Prostate gland (tissue), 2 donors: ENCODE results near the gene SHISAL1. TPM values are rescaled to one million over a fixed set of nuclear protein-coding genes. Genes with fewer than 3 reads are reported as not detected.

Experiments used
- DNase-seq: peaks from one replicate; pipeline ENCODE4 v3.0.0-alpha.2; 2019; ENCODE audit warnings: low spot score
- H3K27ac ChIP-seq, 2 donors: fragments of 200-600 bp; sonication (generic); 2 replicates each; pipeline ENCODE4 v1.5.1; 2017 to 2019
- H3K27me3 ChIP-seq: fragments of 200-600 bp; sonication (generic); replicated peaks from 2 replicates; pipeline ENCODE4 v1.5.1; 2019; ENCODE audit not compliant: insufficient read depth
- H3K36me3 ChIP-seq, 2 donors: fragments of 200-600 bp; sonication (generic); 1 replicate in 1 of 2; 2 replicates in 1 of 2; pipeline versions ENCODE4 v1.5.1 to v1.8.1; 2017 to 2019
- H3K4me1 ChIP-seq: fragments of 200-600 bp; sonication (generic); replicated peaks from 2 replicates; pipeline ENCODE4 v1.5.1; 2019
- H3K4me3 ChIP-seq, 2 donors: fragments of 200-600 bp; sonication (generic); 2 replicates each; pipeline ENCODE4 v1.5.1; 2017 to 2019
- H3K9me3 ChIP-seq: fragments of 200-600 bp; sonication (generic); 2 replicates; pipeline ENCODE4 v1.5.1; 2017
- POLR2A ChIP-seq: fragments of 450-650 bp; IDR thresholded peaks from one replicate; pipeline ENCODE4 v1.6.1; 2016; ENCODE audit warnings: antibody characterized with exemption, mild to moderate bottlenecking
- POLR2AphosphoS5 ChIP-seq: sonication (generic); formaldehyde crosslinking; IDR thresholded peaks from one replicate; pipeline ENCODE4 v1.6.1; 2017; ENCODE audit warnings: antibody characterized with exemption
- WGBS: methylation state at CpG from one replicate; pipeline ENCODE4 v1.1.5; 2018; 5-methylcytosine and 5-hydroxymethylcytosine counted together
- intact Hi-C: fragments of 100-400 bp; cut with DNase I; formaldehyde crosslinking; loops from one replicate; pipeline ENCODE4 v1.14.2; 2022
- total RNA-seq, 2 donors: library from RNA; depleted of rRNA; stranded (reverse); fragments of >200 nt; gene quantifications; one replicate each; pipeline ENCODE4 v1.1.0, GENCODE V29; 2016
- TF ChIP-seq, protein P1 (sequence below), 4 experiments: fragments of 200-600 bp in 2 of 4; fragments of 450-650 bp in 2 of 4; sonication (generic) in 2 of 4; IDR thresholded peaks; 1 replicate in 3 of 4; 2 replicates in 1 of 4; pipeline ENCODE4 v1.5.1; 2016 to 2019; ENCODE audit warnings: antibody characterized with exemption in 4 of 4, mild to moderate bottlenecking in 2 of 4, moderate library complexity in 2 of 4

SHISAL1 gene
- total RNA-seq, 2 donors from 2014 or later, result 1.8 to 7.8 TPM

DNA sequence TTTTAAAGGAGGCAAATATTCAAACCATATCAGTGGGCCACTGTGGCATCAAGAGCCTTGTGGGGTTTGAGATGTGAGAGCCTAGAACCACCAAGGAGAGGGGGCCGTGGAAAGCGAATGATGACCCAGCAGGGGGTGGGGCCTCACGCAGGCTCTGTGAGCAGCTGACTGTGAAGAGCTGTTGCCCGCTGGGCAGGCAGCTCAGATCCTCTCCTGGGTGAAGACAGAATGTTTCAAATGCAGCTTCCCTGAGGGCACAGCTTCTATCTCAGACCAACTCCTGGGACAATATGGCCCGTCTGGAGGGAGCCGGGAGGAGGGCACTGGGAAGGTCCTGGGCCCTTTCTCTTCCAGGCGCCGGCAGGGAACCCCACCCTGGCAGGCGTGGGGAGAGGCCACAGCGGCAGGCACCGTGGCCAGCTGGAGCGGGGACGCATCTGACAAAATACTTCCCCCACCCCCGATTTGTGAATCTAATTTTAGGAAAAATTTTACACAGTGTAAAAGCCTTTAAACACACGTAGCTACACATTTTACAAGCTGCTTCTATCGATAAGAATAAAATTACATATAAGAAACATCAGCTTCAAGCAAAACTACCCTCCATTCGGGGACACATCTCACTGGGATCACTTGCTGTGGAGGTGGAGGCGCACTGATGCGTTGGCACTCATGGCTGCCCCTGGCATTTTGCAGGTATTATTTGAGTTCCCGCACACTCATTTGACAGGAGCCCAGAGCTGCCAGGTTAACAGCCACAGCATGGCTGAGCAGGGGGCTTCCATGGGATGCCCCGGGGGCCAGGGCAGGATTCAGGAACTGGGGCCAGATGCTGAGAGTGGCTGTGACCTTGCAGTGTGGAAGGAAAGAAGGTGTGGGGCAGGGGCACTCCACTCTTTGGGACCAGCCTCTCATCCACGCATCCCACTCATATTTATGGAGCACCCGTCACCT, 91.7 kb downstream of the SHISAL1 start:
- TF ChIP-seq POLR2AphosphoS5 (no peak), POLR2A (no peak)
- TF ChIP-seq, protein P1, sequence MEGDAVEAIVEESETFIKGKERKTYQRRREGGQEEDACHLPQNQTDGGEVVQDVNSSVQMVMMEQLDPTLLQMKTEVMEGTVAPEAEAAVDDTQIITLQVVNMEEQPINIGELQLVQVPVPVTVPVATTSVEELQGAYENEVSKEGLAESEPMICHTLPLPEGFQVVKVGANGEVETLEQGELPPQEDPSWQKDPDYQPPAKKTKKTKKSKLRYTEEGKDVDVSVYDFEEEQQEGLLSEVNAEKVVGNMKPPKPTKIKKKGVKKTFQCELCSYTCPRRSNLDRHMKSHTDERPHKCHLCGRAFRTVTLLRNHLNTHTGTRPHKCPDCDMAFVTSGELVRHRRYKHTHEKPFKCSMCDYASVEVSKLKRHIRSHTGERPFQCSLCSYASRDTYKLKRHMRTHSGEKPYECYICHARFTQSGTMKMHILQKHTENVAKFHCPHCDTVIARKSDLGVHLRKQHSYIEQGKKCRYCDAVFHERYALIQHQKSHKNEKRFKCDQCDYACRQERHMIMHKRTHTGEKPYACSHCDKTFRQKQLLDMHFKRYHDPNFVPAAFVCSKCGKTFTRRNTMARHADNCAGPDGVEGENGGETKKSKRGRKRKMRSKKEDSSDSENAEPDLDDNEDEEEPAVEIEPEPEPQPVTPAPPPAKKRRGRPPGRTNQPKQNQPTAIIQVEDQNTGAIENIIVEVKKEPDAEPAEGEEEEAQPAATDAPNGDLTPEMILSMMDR (IDR thresholded peaks at IDR 0.05), result no peak
- H3K27me3 ChIP-seq, result no peaks in the 10 kb centered on the region
- intact Hi-C loops, result no loop called here
- no peak overlapping the region for H3K4me3 ChIP-seq
- no peak for DNase-seq
- no peaks in the 10 kb centered on the region for H3K9me3 ChIP-seq
- no peaks in the 10 kb centered on the region for H3K36me3 ChIP-seq
- WGBS, result 75% methylated on average over 23 of the region's 23 CpGs
- no peak overlapping the region for H3K27ac ChIP-seq
- no peaks in the 10 kb centered on the region for H3K4me1 ChIP-seq

GRCh38 chr22:44219101-44219870, 93.5 kb downstream of the SHISAL1 start:
- intact Hi-C loops, result no loop called here
- Histone ChIP-seq H3K4me1 (no peaks in the 10 kb centered on the region), H3K27ac (no peak overlapping the region), H3K36me3 (no peaks in the 10 kb centered on the region), H3K9me3 (no peaks in the 10 kb centered on the region), H3K27me3 (no peaks in the 10 kb centered on the region), H3K4me3 (no peak overlapping the region)
- DNase-seq, result no peak
- TF ChIP-seq, protein P1 (IDR thresholded peaks at IDR 0.05), result no peak
- TF ChIP-seq POLR2AphosphoS5 (no peak), POLR2A (no peak)
- 89% methylated on average over 21 of the region's 21 CpGs for WGBS

DNA sequence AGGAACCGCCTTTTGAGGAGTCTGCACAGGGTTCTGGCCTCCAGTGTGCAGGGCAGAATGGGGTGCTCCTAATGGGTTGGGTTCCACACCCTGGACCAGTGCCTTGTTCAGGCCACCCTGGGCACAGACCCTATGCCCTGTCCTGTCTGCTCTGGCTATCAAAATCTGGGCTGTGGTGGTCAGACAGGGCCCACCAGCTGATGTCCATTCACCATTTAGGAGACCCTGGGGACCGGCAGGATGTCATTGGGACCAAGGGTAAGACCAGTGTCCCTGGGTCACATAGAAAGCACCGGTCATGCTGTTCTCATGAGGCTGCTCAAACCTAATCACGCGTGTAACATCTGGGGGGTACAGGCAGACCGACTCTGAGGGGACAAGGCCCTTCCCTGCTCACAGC, 94.7 kb downstream of the SHISAL1 start:
- no peak for TF ChIP-seq POLR2AphosphoS5
- TF ChIP-seq POLR2A, result no peak
- TF ChIP-seq, protein P1 (IDR thresholded peaks at IDR 0.05), result no peak
- no peak for DNase-seq
- Histone ChIP-seq H3K36me3 (no peaks in the 10 kb centered on the region), H3K4me3 (no peak overlapping the region), H3K27ac (no peak overlapping the region), H3K9me3 (no peaks in the 10 kb centered on the region), H3K27me3 (no peaks in the 10 kb centered on the region), H3K4me1 (no peaks in the 10 kb centered on the region)
- intact Hi-C loops, result no loop called here
- 87% methylated on average over 6 of the region's 6 CpGs for WGBS

DNA sequence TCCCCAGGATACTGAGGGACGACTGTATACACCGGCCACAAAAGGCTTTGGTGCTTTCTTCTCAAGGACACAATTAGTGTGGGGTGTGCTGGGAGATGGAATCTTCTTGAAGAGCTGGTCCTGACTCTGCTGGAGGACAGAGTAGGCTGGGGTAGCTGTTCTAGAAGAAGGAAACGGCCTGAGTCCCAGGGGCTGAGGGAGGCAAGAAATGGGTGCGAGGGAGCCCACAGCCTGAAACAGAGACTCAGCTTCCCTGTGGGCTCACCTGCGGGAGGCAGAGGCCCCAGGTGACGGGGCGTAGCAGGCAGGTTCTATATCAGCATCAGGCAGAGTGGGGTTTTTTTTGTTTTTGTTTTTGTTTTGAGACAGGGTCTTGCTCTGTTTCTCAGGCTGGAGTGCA, 95.4 kb downstream of the SHISAL1 start:
- intact Hi-C loops, result no loop called here
- Histone ChIP-seq H3K4me1 (no peaks in the 10 kb centered on the region), H3K9me3 (no peaks in the 10 kb centered on the region), H3K36me3 (no peaks in the 10 kb centered on the region), H3K27ac (no peak overlapping the region), H3K27me3 (no peaks in the 10 kb centered on the region), H3K4me3 (no peak overlapping the region)
- TF ChIP-seq POLR2A, result no peak
- TF ChIP-seq, protein P1 (IDR thresholded peaks at IDR 0.05), result no peak
- TF ChIP-seq POLR2AphosphoS5, result no peak
- WGBS, result 90% methylated on average over 7 of the region's 7 CpGs
- DNase-seq, result no peak
